GM08714 (cell line): ENCODE data around the gene SPEF2.

Experiments used
- H3K4me3 ChIP-seq: fragments of 200-500 bp; sonication (Bioruptor generic); 2 replicates; pipeline ENCODE4 v1.5.1; 2014; ENCODE audit warnings: mild to moderate bottlenecking, low read length, inconsistent platforms
- ZNF274 ChIP-seq: IDR thresholded peaks from 2 replicates; pipeline ENCODE4 v1.6.1; 2012; ENCODE audit warnings: mild to moderate bottlenecking, low read depth, low read length

Gene SPEF2

DNA sequence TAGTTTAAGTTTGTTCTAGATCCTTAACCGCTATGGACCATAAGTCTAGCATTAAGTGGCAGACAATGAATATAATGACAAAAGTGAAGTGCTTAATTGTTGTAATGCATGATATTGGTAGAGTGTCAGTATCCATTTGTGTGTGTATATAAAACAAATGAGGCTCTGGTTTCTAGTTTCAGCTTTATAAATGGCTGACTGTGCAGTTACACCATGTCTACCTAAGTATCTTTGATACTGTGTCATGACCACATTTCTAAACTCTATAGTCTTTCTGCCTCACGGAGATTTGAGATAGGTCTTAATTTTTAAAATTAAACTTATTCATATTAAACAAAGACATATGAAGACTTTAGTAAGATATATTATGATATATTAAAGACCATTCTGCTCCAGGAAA is 92.0 kb downstream of the SPEF2 start:
- TF ChIP-seq ZNF274 = no peak
- no peak overlapping the region for H3K4me3 ChIP-seq

GRCh38 chr5:35717718-35718117 is 100.1 kb downstream of the SPEF2 start:
- no peak overlapping the region for H3K4me3 ChIP-seq
- no peak for TF ChIP-seq ZNF274

DNA sequence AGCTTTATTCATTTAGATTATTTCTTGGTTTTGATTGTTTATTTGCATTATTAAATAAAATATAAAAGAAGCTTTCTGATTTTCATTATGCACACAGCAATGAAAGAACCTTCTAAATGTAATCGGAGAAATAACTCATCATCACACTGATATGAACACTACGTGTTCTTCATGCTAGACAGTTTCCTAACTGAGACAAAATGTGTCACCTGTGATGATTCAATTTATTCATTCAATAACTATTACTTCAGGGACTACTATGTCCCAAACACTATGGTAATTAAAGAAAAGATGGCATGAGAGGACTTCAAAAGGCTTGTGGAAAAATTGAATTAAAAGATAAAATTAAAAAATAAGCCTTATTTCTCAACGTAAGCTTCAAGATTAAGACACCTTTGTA is 118.1 kb downstream of the SPEF2 start:
- TF ChIP-seq ZNF274 = no peak
- no peak overlapping the region for H3K4me3 ChIP-seq

DNA sequence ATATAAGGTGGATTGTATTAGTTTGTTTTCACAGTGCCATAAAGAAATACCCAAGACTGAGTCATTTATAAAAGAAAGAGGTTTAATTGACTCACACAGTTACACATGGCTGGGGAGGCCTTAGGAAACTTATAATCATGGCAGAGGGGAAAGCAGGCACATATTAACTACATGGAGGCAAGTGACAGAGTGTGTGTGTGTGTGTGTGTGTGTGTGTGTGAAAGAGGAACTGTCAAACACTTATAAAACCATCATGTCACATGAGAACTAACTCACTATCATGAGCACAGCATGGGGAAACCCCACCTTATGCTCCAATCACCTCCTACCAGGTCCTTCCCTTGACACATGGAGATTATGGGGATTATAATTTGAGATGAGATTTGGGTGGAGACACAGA is 118.6 kb downstream of the SPEF2 start:
- no peak overlapping the region for H3K4me3 ChIP-seq
- no peak for TF ChIP-seq ZNF274

GRCh38 chr5:35741126-35741716 is 123.6 kb downstream of the SPEF2 start:
- no peak for TF ChIP-seq ZNF274

GRCh38 chr5:35741971-35742370 is 124.3 kb downstream of the SPEF2 start:
- no peak for TF ChIP-seq ZNF274
- H3K4me3 ChIP-seq = no peak overlapping the region

More at GRCh38 chr5:35741126-35741716, 123.6 kb downstream of the SPEF2 start:
- no peak overlapping the region for H3K4me3 ChIP-seq

GRCh38 chr5:35743644-35744043 is 126.0 kb downstream of the SPEF2 start:
- H3K4me3 ChIP-seq = no peak overlapping the region
- TF ChIP-seq ZNF274 = no peak

DNA sequence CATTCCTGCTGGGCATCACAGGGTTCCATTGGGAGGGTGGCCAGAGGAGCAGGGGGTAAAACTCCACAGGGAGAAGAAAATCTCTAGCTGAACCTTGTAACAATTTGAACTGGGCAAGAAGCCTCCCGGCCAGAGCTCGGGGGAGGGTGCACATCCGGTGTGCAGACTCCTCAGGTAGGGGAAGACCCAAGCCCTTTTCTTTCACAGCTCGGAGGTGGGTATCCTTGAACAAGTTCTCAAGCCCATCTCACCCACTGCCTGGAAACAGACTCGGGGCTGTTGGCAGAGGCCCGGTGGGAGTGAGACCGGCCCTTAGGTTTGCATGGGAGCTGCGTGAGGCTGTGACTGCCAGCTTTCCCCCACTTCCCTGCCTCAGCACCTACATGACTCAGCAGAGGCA is 127.5 kb downstream of the SPEF2 start:
- no peak for TF ChIP-seq ZNF274
- no peak overlapping the region for H3K4me3 ChIP-seq

- no peak overlapping the region for H3K4me3 ChIP-seq
- TF ChIP-seq ZNF274 = no peak
These were observed 128.0 kb downstream of the SPEF2 start for GRCh38 chr5:35745660-35746059.

GRCh38 chr5:35752012-35752411 is 134.3 kb downstream of the SPEF2 start:
- no peak overlapping the region for H3K4me3 ChIP-seq
- no peak for TF ChIP-seq ZNF274

GRCh38 chr5:35753500-35753899 is 135.8 kb downstream of the SPEF2 start:
- TF ChIP-seq ZNF274 = no peak
- no peak overlapping the region for H3K4me3 ChIP-seq

- no peak for TF ChIP-seq ZNF274
- no peak overlapping the region for H3K4me3 ChIP-seq
These were observed 136.8 kb downstream of the SPEF2 start for GRCh38 chr5:35754481-35754880.

GRCh38 chr5:35755966-35756365 is 138.3 kb downstream of the SPEF2 start:
- TF ChIP-seq ZNF274 = no peak
- no peak overlapping the region for H3K4me3 ChIP-seq

DNA sequence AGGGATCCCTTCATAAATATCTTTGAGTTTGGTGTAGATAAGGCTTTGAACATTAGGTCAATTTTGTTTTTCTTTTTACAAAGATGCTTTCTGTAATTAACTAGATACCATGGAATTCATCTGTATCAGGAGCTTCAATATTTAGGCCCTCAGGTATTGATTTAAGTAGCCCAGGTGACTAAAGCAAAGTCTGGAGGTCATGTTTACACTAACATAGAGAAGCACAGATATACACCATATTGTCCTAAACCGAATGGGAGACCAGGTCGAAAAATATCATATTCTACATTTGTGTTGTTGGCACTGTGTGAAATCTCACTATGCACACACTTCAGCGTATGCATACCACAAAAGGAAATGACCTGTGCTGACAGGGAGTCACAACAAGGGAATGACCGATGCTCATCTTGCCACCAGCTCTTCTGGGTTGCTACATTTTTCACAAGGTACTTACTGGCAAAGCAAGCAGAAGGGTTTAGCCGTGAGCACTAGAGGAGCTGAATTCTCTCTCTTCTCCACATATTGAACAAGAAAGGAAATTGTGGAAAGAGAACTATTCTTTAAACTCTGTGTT is 140.6 kb downstream of the SPEF2 start:
- H3K4me3 ChIP-seq = no peak overlapping the region
- no peak for TF ChIP-seq ZNF274

GRCh38 chr5:35761541-35761940 is 143.9 kb downstream of the SPEF2 start:
- TF ChIP-seq ZNF274 = no peak
- no peak overlapping the region for H3K4me3 ChIP-seq

DNA sequence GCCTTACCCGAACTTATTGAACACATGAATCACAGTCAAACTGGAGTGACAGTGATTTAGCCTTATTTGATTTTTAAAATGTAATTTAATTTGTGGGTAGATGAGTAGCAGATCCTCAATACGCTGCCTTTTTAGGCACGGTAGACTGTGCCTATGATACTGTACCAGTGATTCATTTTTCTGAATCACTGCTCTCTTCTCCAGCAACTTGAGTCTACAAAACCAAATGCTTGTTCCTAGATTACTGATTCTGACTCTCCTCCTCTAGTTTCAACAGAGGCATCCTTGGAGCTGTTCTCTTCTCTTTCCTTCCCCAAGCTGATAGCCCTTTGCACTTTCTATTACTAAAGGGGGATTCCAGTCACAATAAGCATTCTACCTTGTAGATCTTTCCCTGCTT is 144.7 kb downstream of the SPEF2 start:
- H3K4me3 ChIP-seq = no peak overlapping the region
- no peak for TF ChIP-seq ZNF274
